DOHH2 (cell line): Measurements from ENCODE around the gene IL20RB.

ENCODE experiments used
- H3F3A ChIP-seq: fragments of 200-600 bp; sonication (generic), shearing (Covaris generic); 2 replicates; pipeline ENCODE4 v1.6.0; 2016; ENCODE audit warnings: antibody characterized with exemption, mild to moderate bottlenecking; ENCODE audit not compliant: control insufficient read depth, insufficient read depth
- H3K27ac ChIP-seq: fragments of 200-600 bp; sonication (generic); 2 replicates; pipeline ENCODE4 v1.5.1; 2014; ENCODE audit warnings: low read depth, mild to moderate bottlenecking, low read length, moderate library complexity
- H3K27me3 ChIP-seq: fragments of 200-600 bp; sonication (generic); 2 replicates; pipeline ENCODE4 v1.6.1; 2014; ENCODE audit warnings: mild to moderate bottlenecking, low read length, mixed read lengths; ENCODE audit not compliant: control insufficient read depth
- H3K36me3 ChIP-seq: fragments of 200-600 bp; sonication (generic); 2 replicates; pipeline ENCODE4 v1.6.1; 2014; ENCODE audit warnings: mild to moderate bottlenecking, low read length, moderate library complexity, mixed read lengths; ENCODE audit not compliant: control insufficient read depth
- H3K4me1 ChIP-seq: fragments of 200-600 bp; sonication (generic); 2 replicates; pipeline ENCODE4 v1.6.1; 2014; ENCODE audit warnings: mild to moderate bottlenecking, low read length, mixed read lengths; ENCODE audit not compliant: control insufficient read depth
- H3K4me2 ChIP-seq: fragments of 200-600 bp; sonication (generic); 2 replicates; pipeline ENCODE4 v1.6.0; 2014; ENCODE audit warnings: mild to moderate bottlenecking, low read length, moderate library complexity
- H3K4me3 ChIP-seq: fragments of 200-600 bp; sonication (generic); 2 replicates; pipeline ENCODE4 v1.5.1; 2014; ENCODE audit warnings: mild to moderate bottlenecking, low read length, mixed read lengths
- H3K79me2 ChIP-seq: fragments of 200-600 bp; sonication (generic); 2 replicates; pipeline ENCODE4 v1.6.1; 2014; ENCODE audit warnings: mild to moderate bottlenecking, low read length, mixed read lengths; ENCODE audit not compliant: control insufficient read depth
- H3K9me2 ChIP-seq: fragments of 200-600 bp; sonication (generic); replicated peaks from 2 replicates; pipeline ENCODE4 v1.6.1; 2014; ENCODE audit warnings: mild to moderate bottlenecking, low read length, mixed read lengths; ENCODE audit not compliant: control insufficient read depth
- H3K9me3 ChIP-seq: fragments of 200-600 bp; sonication (generic); 2 replicates; pipeline ENCODE4 v1.6.1; 2014; ENCODE audit warnings: antibody characterized with exemption, low read length, mixed read lengths; ENCODE audit not compliant: control insufficient read depth, insufficient read depth
- H4K20me1 ChIP-seq: fragments of 200-600 bp; sonication (generic); 2 replicates; pipeline ENCODE4 v1.6.0; 2014; ENCODE audit warnings: low read depth, mild to moderate bottlenecking, antibody characterized with exemption, low read length, moderate library complexity; ENCODE audit not compliant: control insufficient read depth, insufficient read depth
- CTCF ChIP-seq: fragments of 200-600 bp; sonication (generic); IDR thresholded peaks from one replicate; pipeline ENCODE4 v1.5.1; 2014; ENCODE audit warnings: antibody characterized with exemption, mild to moderate bottlenecking, low read depth, low read length; ENCODE audit not compliant: poor library complexity, severe bottlenecking
- EZH2phosphoT487 ChIP-seq: fragments of 200-600 bp; sonication (generic); IDR thresholded peaks from 2 replicates; pipeline ENCODE4 v1.6.1; 2017; ENCODE audit warnings: borderline replicate concordance, mild to moderate bottlenecking, antibody characterized with exemption, low read length, moderate library complexity, mixed read lengths

The IL20RB gene

GRCh38 chr3:136942803-136943202 is 15.0 kb upstream of the IL20RB start:
- Histone ChIP-seq H3K4me3 (no peak overlapping the region), H3F3A (peaks cover 16% of the 10 kb centered on the region), H3K4me2 (no peak overlapping the region), H3K9me3 (no peaks in the 10 kb centered on the region), H4K20me1 (no peaks in the 10 kb centered on the region; the same call in 1 of the 2 replicates), H3K9me2 (no peaks in the 10 kb centered on the region), H3K4me1 (peaks cover 59% of the 10 kb centered on the region), H3K36me3 (peaks cover 8% of the 10 kb centered on the region), H3K27ac (no peak overlapping the region), H3K27me3 (no peaks in the 10 kb centered on the region), H3K79me2 (peaks cover 66% of the 10 kb centered on the region)
- TF ChIP-seq EZH2phosphoT487 (no peak), CTCF (no peak)

GRCh38 chr3:136943436-136943835 is 14.3 kb upstream of the IL20RB start:
- no peak overlapping the region for H3K4me2 ChIP-seq
- H3F3A ChIP-seq, result peaks cover 18% of the 10 kb centered on the region
- no peaks in the 10 kb centered on the region for H3K9me2 ChIP-seq
- TF ChIP-seq CTCF (no peak), EZH2phosphoT487 (no peak)
- H3K4me1 ChIP-seq, result peaks cover 59% of the 10 kb centered on the region
- no peaks in the 10 kb centered on the region for H3K9me3 ChIP-seq
- H3K79me2 ChIP-seq, result peaks cover 66% of the 10 kb centered on the region
- no peak overlapping the region for H3K27ac ChIP-seq
- no peaks in the 10 kb centered on the region; the same call in 1 of the 2 replicates for H4K20me1 ChIP-seq
- H3K36me3 ChIP-seq, result peaks cover 11% of the 10 kb centered on the region
- no peaks in the 10 kb centered on the region for H3K27me3 ChIP-seq
- H3K4me3 ChIP-seq, result no peak overlapping the region

DNA sequence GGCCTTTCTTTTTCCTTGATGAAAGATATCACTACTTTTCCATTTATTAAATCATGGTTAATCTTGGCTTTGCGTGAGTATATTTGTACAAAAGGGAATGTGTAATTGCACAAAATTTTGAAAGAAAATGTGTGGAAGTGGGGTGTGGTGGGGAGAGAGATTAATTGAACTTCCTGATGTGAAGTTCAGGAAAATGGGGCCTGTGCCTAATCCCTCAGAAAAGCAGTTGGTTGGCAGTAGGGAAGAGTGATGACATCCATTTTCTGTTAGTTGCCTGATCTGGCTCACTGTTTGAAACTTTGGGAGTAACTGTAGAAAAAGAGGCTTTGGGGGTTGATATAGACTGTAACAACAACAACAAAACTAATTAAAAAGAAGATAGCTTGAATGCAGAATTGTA is 10.8 kb upstream of the IL20RB start:
- Histone ChIP-seq H3K27me3 (no peaks in the 10 kb centered on the region), H4K20me1 (no peaks in the 10 kb centered on the region), H3K4me2 (no peak overlapping the region), H3K79me2 (peaks cover 55% of the 10 kb centered on the region), H3K9me3 (no peaks in the 10 kb centered on the region), H3K9me2 (no peaks in the 10 kb centered on the region), H3F3A (peaks cover 24% of the 10 kb centered on the region), H3K27ac (no peak overlapping the region), H3K4me3 (no peak overlapping the region), H3K4me1 (peaks cover 59% of the 10 kb centered on the region), H3K36me3 (peaks cover 18% of the 10 kb centered on the region)
- TF ChIP-seq CTCF (no peak), EZH2phosphoT487 (no peak)

DNA sequence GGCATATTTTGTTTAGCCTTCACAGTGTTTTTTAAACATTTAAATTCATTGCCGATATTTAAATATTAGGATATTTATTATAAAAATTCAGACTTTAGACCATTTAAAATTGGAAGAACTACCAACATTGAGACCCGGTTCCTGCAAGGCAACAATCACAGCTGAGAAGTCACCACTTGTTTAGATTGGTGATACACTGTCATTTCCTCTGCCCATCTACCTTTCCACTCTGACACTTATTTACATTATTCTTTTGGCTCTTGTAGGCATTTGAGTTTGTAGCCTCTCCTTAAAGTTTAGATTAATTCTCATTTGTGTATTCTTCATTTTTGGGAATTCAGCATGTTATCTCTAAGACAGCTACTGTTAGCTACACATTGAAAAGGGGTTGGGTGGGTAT is 10.3 kb upstream of the IL20RB start:
- Histone ChIP-seq H3K79me2 (peaks cover 54% of the 10 kb centered on the region), H3K27me3 (no peaks in the 10 kb centered on the region), H3K27ac (peak overlapping the region; percentile 15; the same call in 1 of the 2 replicates), H3K4me1 (peaks cover 59% of the 10 kb centered on the region), H3K4me3 (no peak overlapping the region), H4K20me1 (no peaks in the 10 kb centered on the region), H3K4me2 (peak overlapping the region; percentile 10), H3K36me3 (peaks cover 18% of the 10 kb centered on the region), H3K9me3 (no peaks in the 10 kb centered on the region), H3K9me2 (no peaks in the 10 kb centered on the region), H3F3A (peaks cover 24% of the 10 kb centered on the region)
- TF ChIP-seq CTCF (no peak), EZH2phosphoT487 (no peak)
